Activated T-cell treated with anti-CD3 and anti-CD28 coated beads, Interleukin-2, amount 50 U/mL, for 48 hours (primary cell): Measurements from ENCODE around the gene ATXN2.
"Not testable (repeated sequence)": the region's sequence is repeated elsewhere in the genome, so short reads cannot be mapped to it uniquely, and the experiment has no call there.

Experiments
- DNase-seq, 2 experiments: peaks; one replicate each; pipeline ENCODE4 v3.0.0-alpha.2; 2020

ATXN2 gene

DNA sequence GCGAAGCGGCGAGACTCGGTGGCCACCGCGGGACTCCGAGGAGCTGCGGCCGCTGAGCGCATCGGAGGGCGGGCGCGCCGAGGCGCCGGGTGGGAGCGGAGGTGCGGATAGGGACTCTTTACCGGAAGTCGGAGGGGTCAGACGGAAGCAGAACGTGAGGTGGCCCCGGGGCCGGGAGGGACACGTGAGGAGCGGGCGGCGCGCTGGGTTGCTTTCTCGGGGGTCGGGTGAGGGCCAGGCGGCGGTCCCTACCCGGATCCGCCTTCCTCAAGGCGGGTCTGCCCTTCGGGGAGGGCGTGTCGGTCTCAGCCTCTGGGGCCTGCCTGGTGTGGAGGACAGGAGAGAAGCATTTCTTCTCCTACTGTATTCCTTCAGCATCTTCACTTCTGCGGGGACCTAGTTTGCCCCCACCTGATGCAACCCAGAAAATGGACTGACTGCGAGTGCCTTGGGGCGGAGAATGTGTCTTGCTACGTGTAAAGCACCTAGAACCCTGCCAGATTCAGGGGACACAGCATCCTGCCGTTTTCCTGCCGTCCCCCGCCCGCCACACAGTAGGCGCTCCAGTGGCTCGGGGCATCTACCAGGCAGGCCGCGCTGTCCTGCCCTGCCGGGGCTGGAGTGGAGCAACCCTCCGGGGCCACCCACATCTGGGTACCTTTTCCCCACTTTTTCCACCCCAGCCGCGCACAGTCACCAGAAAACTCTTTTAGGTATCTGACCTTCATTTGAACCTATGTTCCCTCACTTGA, 514 bp upstream of the ATXN2 start:
- DNase-seq = peak; percentile 91 to 94

GRCh38 chr12:111597831-111598636, 1.1 kb downstream of the ATXN2 start:
- DNase-seq = peak; percentile 51 to 57

GRCh38 chr12:111596985-111597830, 1.9 kb downstream of the ATXN2 start:
- DNase-seq = peak in 1 of 2 experiments; percentile 54

GRCh38 chr12:111595341-111595835, 3.7 kb downstream of the ATXN2 start:
- DNase-seq = not testable (repeated sequence)

DNA sequence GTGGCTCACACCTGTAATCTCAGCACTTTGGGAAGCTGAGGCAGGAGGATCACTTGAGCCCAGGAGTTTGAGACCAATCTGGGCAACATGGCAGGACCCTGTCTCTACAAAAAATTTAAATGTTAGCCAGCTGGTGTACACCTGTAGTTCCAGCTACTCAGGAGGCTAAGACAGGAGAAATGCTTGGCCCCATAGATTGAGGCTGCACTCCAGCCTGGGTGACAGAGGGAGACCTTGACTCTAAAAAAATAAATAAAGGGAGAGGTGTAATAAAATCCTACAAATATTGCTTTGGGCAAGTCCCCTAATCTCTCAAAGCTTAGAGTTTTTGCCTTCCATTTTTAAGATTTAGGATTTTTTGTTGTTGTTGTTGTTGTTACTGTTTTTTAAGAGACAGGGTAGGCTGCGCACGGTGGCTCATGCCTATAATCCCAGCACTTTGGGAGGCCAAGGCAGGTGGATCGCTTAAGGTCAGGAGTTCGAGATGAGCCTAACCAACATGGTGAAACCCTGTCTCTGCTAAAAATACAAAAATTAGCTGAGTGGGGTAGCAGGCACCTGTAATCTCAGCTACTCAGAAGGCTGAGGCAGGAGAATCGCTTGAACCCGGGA, 7.6 kb downstream of the ATXN2 start:
- not testable (repeated sequence) for DNase-seq

- DNase-seq = no peak
These were observed 8.6 kb downstream of the ATXN2 start for GRCh38 chr12:111590552-111590951.

GRCh38 chr12:111589601-111590000, 9.5 kb downstream of the ATXN2 start:
- no peak for DNase-seq

GRCh38 chr12:111588010-111588409, 11.1 kb downstream of the ATXN2 start:
- DNase-seq = no peak

GRCh38 chr12:111586986-111587385, 12.1 kb downstream of the ATXN2 start:
- DNase-seq = no peak

GRCh38 chr12:111585690-111586089, 13.4 kb downstream of the ATXN2 start:
- no peak for DNase-seq

- DNase-seq = no peak
These were observed 14.2 kb downstream of the ATXN2 start for GRCh38 chr12:111584959-111585358.

GRCh38 chr12:111583506-111583905, 15.6 kb downstream of the ATXN2 start:
- DNase-seq = not testable (repeated sequence)

DNA sequence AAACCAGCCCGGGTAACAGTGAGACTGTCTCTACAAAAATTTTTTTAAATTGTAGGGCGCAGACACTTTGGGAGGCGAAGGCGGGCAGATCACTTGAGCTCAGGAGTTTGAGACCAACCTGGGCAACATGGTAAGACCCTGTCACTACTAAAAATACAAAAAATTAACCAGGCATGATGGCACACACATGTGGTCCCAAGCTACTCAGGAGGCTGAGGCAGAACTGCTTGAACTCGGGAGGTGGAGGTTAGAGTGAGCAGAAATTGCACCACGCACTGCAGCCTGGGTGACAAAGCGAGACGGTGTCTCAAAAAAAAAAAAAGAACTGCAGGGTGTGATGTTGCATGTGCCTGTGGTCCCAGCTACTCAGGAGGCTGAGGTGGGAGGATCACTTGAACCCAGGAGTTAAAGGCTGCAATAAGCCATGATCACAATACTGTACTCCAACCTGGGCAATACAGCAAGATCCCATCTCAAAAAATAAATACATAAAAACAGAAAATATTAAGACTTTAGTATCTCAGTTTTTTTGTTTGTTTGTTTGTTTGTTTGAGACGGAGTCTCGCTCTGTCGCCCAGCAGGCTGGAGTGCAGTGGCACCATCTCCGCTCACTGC, 16.9 kb downstream of the ATXN2 start:
- DNase-seq = no peak

DNA sequence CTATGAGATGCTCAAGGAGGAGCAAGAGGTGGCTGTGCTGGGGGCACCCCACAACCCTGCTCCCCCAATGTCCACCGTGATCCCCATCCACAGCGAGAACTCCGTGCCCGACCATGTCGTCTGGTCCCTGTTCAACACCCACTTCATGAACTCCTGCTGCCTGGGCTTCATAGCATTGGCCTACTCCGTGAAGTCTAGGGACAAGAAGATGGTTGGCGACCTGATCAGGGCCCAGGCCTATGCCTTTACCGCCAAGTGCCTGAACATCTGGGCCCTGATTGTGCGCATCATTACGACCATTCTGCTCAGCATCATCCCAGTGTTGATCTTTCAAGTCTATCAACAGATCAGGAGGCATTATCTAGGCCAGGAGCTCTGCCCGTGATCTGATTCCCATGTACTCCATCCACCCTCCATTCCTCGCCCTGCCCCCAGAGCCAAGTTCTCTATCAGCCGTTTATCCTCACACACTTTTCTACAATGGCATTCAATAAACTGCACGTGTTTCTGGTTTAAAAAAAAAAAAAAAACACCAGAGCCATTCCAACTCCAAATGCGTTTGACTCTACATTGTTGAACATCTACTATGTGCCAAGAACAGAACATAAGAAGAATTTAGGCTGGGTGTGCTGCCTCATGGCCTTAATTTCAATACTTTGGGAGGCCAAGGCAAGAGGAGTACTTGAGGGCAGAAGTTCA, 17.5 kb downstream of the ATXN2 start:
- no peak for DNase-seq

DNA sequence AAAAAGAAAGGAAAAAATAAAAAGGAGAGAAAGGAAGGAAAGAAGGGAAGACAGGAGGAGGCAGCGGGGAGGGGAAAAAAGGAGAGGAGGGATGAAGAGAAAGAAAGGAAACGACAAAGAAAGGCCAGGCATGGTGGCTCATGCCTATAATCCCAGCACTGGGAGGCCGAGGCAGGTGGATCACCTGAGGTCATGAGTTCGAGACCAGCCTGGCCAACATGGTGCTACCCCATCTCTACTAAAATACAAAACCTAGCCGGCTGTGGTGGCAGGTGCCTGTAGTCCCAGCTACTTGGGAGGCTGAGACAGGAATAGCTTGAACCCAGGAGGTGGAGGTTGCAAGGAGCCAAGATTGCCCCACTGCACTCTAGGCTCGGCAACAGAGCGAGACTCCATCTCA, 18.4 kb downstream of the ATXN2 start:
- no peak for DNase-seq

DNA sequence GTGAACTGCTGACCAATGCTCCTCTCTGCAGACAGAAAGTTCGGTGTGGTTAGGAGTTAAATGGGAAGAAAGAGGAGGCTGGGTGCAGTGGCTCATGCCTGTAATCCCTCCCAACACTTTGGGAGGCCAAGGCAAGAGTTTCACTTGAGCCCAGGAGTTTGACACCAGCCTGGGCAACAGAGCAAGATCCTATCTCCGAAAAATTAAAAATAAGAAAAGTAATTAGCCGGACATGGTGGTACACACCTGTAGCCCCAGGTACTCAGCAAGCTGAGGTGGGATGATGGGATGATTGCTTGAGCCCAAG, 19.0 kb downstream of the ATXN2 start:
- DNase-seq = no peak

DNA sequence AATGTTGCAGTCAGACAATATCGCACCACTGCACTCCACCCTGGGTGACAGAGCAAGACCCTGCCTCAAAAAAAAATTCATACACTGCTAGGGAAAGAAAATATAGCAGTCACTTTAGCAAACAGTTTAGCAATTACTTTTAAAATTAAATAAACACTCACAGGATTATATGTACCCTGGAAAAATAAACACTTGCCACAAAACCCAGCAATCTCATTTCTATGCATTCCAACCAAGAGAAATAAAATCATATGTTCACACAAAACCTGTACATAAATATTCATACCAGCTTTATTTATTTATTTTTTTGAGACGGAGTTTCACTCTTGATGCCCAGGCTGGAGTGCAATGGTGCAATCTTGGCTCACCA, 20.2 kb downstream of the ATXN2 start:
- DNase-seq = no peak

- DNase-seq = no peak
These were observed 20.7 kb downstream of the ATXN2 start for GRCh38 chr12:111578276-111578970.

- DNase-seq = no peak
These were observed 24.2 kb downstream of the ATXN2 start for GRCh38 chr12:111574797-111575443.

- DNase-seq = no peak
These were observed 25.6 kb downstream of the ATXN2 start for GRCh38 chr12:111573476-111573875.
